Measurements from ENCODE around the gene PLIN4.

DNA sequence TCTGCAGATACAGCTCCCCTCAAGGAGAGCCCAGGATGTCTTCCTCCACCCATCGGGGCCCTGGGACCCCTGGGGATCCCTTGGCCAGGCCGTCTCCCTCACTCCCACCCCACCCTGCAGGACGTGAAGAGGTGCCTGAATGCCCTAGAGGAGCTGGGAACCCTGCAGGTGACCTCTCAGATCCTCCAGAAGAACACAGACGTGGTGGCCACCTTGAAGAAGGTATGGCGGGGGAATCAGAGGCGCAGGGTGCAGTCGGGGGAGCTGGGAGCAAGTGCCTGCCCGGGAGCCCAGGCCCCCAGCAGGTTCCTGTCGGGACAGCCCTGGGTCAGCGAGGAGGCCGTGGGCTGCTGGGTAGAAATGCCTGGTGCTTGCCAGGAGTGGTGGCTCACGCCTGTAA is 19.6 kb downstream of the PLIN4 start:
- no peak for TF ChIP-seq POLR2A (IDR thresholded peaks at IDR 0.05)
- no peak for TF ChIP-seq CTCF (IDR thresholded peaks at IDR 0.05)
- no peak for TF ChIP-seq EP300 (IDR thresholded peaks at IDR 0.05)

All from stomach (tissue), 4 donors.